T-cell (primary cell): ENCODE data around the gene ITIH6. TPM values are rescaled to one million over a fixed set of nuclear protein-coding genes. Genes with fewer than 3 reads are reported as not detected.

ENCODE experiments used
- ATAC-seq, 4 experiments: fragments of 200-7000 bp in 3 of 4; fragments of 150-1000 bp in 1 of 4; cut with Tn5 transposase; replicated peaks in 1 of 4; 1 replicate in 3 of 4; 2 replicates in 1 of 4; pipeline ENCODE4 v1.10.0; 2021; ENCODE audit warnings: moderate library complexity in 3 of 4, mild to moderate bottlenecking in 2 of 4, moderate number of reproducible peaks in 1 of 4
- CTCF ChIA-PET, 2 donors: fragments of 300-600 bp; sonication (Branson Sonifier 250); formaldehyde crosslinking; loops; one replicate each; lab custom pipeline; 2022; ENCODE audit warnings: antibody characterized with exemption in 2 of 2; lab: Charles Lee
- POLR2A ChIA-PET, 2 donors: fragments of 300-600 bp; sonication (Branson Sonifier 250); formaldehyde crosslinking; loops; one replicate each; lab custom pipeline; 2022; ENCODE audit warnings: antibody characterized with exemption in 2 of 2; lab: Charles Lee
- DNase-seq, 35 experiments: peaks; one replicate each; pipeline versions ENCODE4 v3.0.0 to v3.0.0-alpha.2; 2013 to 2023
- H3K27ac ChIP-seq: one replicate; pipeline ENCODE4 v1.5.1; 2013; ENCODE audit warnings: low read length
- H3K27me3 ChIP-seq, 2 experiments: replicated peaks in 1 of 2; 1 replicate in 1 of 2; 2 replicates in 1 of 2; pipeline versions ENCODE4 v1.6.1 to v1.7.0; 2013; ENCODE audit warnings: low read length in 1 of 2, mixed read lengths in 1 of 2; ENCODE audit not compliant: control insufficient read depth in 2 of 2, insufficient read depth in 2 of 2; ENCODE audit errors: extremely low read depth in 1 of 2
- H3K36me3 ChIP-seq, 2 donors: 1 replicate in 1 of 2; 2 replicates in 1 of 2; pipeline versions ENCODE4 v1.6.1 to v1.7.0; 2013; ENCODE audit warnings: low read length in 1 of 2; ENCODE audit not compliant: control insufficient read depth in 2 of 2, insufficient read depth in 1 of 2; ENCODE audit errors: extremely low read depth in 1 of 2
- H3K4me1 ChIP-seq, 2 experiments: 1 replicate in 1 of 2; 2 replicates in 1 of 2; pipeline versions ENCODE4 v1.6.1 to v1.7.0; 2013; ENCODE audit warnings: low read length in 2 of 2, mixed read lengths in 1 of 2; ENCODE audit not compliant: insufficient read depth in 2 of 2, control insufficient read depth in 1 of 2; ENCODE audit errors: extremely low read depth in 1 of 2
- H3K4me3 ChIP-seq, 2 donors: 1 replicate in 1 of 2; 2 replicates in 1 of 2; pipeline versions ENCODE4 v1.5.1 to v1.7.0; 2013; ENCODE audit warnings: mild to moderate bottlenecking in 2 of 2, low read length in 1 of 2, moderate library complexity in 1 of 2; ENCODE audit not compliant: control insufficient read depth in 1 of 2; ENCODE audit errors: extremely low read depth in 1 of 2
- H3K9me3 ChIP-seq: 2 replicates; pipeline ENCODE4 v1.7.0; 2013
- H3K27ac Mint-ChIP-seq, 2 donors: one replicate each; pipeline ENCODE4 v1.8.0; 2020 to 2021; ENCODE audit warnings: mild to moderate bottlenecking in 2 of 2, mixed read lengths in 2 of 2
- H3K27me3 Mint-ChIP-seq, 2 donors: one replicate each; pipeline ENCODE4 v1.8.0; 2021 to 2022; ENCODE audit warnings: mixed read lengths in 2 of 2
- H3K36me3 Mint-ChIP-seq: one replicate; pipeline ENCODE4 v1.8.0; 2021; ENCODE audit warnings: mixed read lengths
- H3K4me1 Mint-ChIP-seq, 3 donors: one replicate each; pipeline ENCODE4 v1.8.0; 2020 to 2022; ENCODE audit warnings: mixed read lengths in 3 of 3, mild to moderate bottlenecking in 1 of 3
- H3K4me3 Mint-ChIP-seq, 3 donors: one replicate each; pipeline ENCODE4 v1.8.0; 2020 to 2022; ENCODE audit warnings: mild to moderate bottlenecking in 3 of 3, mixed read lengths in 3 of 3, moderate library complexity in 3 of 3
- H3K9me3 Mint-ChIP-seq, 3 donors: one replicate each; pipeline ENCODE4 v1.8.0; 2020 to 2022; ENCODE audit warnings: mixed read lengths in 3 of 3
- WGBS: methylation state at CpG from one replicate; pipeline ENCODE4 v1.1.5; 2013; ENCODE audit warnings: missing lambda C conversion rate; ENCODE audit not compliant: insufficient coverage; 5-methylcytosine and 5-hydroxymethylcytosine counted together
- total RNA-seq, 35 experiments: library from RNA in 6 of 35; stranded (reverse) in 6 of 35; fragments of 120-200 nt in 1 of 35; gene quantifications; one replicate each; pipeline versions ENCODE4 v1.2.1 to v1.2.4 and lab custom pipeline; 2013 to 2026

The ITIH6 gene
- total RNA-seq, 5 donors from 2014 or later (not counting 1 experiment from before 2014, with no cell fraction given) = not detected

DNA sequence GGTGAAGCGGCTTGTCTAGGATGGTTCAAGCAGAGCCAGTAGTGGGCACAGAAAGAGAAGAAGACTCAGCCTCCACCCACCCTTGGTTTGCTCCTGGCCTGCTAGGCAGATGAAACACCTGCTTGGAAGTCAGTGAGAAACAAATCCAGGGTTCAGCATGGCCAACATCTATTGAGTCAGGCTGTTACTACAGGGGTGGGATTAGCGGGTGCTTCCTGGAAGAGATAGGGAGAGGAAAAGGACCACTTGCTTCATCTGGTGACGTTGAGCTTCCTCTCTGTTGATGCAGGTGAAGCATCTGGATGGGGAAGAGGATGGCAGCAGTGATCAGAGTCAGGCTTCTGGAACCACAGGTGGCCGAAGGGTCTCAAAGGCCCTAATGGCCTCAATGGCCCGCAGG is 12.5 kb upstream of the ITIH6 start:
- CTCF ChIA-PET = no interaction called here
- H3K4me1 Mint-ChIP-seq = peaks cover 21 to 29% (median 29%) of the 10 kb centered on the region in 3 donors
- H3K9me3 Mint-ChIP-seq = no peaks in the 10 kb centered on the region
- Histone ChIP-seq H3K27ac (no peak overlapping the region), H3K4me3 (no peak overlapping the region), H3K27me3 (no peaks in the 10 kb centered on the region), H3K36me3 (peaks cover 0 to 42% of the 10 kb centered on the region in 2 donors), H3K9me3 (no peaks in the 10 kb centered on the region), H3K4me1 (peaks cover 0 to 19% of the 10 kb centered on the region in 2 experiments)
- DNase-seq = no peak
- no CpG with 5 or more reads among the region's 5 CpGs for WGBS
- H3K27ac Mint-ChIP-seq = no peak overlapping the region
- H3K27me3 Mint-ChIP-seq = peaks cover 0 to 11% of the 10 kb centered on the region in 2 donors
- ATAC-seq = no peak
- no peak overlapping the region for H3K4me3 Mint-ChIP-seq
- peaks cover 21% of the 10 kb centered on the region for H3K36me3 Mint-ChIP-seq
- POLR2A ChIA-PET = no interaction called here

DNA sequence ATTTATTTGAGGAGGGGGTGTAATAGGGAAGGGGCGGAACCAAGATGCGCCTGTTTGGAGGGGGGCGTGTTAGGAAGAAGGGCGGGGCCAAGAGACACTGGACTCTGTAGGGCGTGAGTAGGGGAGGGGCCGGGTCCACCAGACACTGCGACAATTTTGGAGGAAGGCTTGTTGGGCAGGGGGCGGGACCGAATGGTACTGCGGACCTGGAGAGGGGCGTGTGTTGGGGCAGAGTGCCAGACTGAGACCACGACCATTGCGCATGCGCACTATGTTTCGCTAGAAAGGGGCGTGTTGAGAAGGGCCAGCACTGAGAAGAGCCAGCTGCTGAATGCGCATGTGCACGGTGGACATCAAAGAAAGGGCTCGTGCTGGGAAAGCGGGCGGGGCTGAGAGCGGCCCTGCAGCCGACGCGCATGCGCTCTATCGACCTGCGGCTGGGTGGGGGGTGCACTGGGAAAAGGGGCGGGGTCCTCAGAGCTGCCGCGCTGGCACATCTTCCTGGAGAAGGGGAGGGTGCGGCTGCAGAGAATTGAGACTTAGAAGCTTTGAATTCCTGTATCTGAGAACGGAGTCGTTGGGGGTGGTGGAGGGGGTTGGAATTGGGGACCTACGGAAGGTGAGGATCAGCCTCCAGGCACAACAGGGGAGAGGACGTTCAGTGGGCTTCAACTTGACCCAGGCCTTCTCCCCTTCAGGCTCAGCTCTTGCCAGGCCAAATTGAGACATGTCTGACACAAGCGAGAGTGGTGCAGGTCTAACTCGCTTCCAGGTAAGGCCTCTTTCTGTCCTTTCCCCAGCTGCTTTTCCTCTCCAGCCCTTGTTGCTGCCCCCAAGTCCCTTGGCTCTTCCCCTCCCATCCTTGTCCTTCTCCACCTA is 10.8 kb upstream of the ITIH6 start:
- H3K4me1 Mint-ChIP-seq = peaks cover 21 to 29% (median 29%) of the 10 kb centered on the region in 3 donors
- whole genome bisulfite sequencing = 6% methylated on average over 20 of the region's 38 CpGs
- H3K36me3 Mint-ChIP-seq = peaks cover 15% of the 10 kb centered on the region
- H3K27ac ChIP-seq = peak overlapping the region; percentile 92
- H3K9me3 ChIP-seq = no peaks in the 10 kb centered on the region
- peak overlapping the region; percentile 92 for H3K27ac Mint-ChIP-seq
- peaks cover 0 to 14% of the 10 kb centered on the region in 2 donors for H3K27me3 Mint-ChIP-seq
- H3K27me3 ChIP-seq = no peaks in the 10 kb centered on the region
- ChIA-PET POLR2A (interaction anchor here (0.5 to 1.3 kb wide), 8 partner anchors 159 to 768 kb away, joined by 3 to 10 read pairs (median 3); partner anchors contain the start of gene APEX2 (in 1 of the 2)), CTCF (no interaction called here)
- H3K4me3 ChIP-seq = peak overlapping the region; percentile 64 to 86
- H3K4me3 Mint-ChIP-seq = peak overlapping the region; percentile 92 to 95 (median 93)
- peak; percentile 74 to 78 (median 76) for ATAC-seq
- peaks cover 0 to 29% of the 10 kb centered on the region in 2 donors for H3K36me3 ChIP-seq
- DNase-seq = peak; percentile 70 to 94 (median 82)
- peaks cover 0 to 19% of the 10 kb centered on the region in 2 experiments for H3K4me1 ChIP-seq
- no peaks in the 10 kb centered on the region for H3K9me3 Mint-ChIP-seq

DNA sequence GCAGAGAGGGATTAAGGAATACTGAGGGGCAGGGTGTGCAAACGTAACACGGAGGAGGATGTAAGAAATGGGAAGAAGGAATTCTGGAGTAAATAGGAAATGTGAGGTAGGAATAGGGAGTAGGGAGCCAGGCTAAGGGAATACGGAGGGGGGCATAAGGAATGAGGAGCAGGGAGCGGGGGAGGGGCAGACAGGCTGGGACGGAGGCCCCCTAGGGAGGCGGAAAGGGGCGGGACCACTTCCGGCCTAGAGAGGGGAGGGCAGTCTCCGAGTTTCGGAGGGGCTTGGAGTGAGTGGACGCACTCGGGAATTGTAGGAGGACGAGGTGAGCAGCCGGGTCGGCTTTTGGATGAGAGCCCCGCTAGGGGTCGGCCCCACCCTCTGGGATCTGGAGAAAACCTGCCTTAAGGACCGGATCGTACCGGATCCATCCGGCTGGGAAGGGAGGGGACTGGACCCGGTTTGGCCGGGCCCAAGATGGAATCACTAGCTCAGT is 10.1 kb upstream of the ITIH6 start:
- WGBS = 0% methylated on average over 14 of the region's 23 CpGs
- CTCF ChIA-PET = no interaction called here

DNA sequence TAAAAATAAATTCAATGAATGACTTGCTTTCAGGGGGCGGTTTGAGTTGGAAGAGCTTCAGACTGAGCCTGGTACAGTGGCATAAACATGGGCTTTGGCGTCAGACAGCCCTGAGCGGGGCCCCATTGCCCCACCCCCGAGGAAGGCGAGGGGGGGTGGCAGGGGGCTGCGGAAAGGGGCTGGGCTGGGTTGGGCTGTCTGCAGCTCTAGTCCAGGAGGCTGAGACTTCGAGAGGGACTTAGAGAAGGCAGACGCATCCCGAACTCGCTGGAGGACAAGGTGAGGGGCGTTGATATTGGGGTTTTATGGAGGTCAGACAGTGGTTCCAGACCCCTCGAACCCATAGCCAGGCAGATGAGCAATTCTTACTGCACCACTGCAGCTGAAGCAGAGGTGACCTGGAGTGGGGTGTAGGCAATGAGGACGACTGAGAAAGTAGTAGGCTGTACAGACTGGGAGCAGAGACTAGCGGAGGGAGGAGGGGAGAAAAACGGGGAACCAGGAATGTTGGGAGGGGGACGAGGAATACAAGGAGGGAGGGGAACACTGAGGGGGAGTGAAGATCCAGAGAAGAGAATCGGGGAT is 9.6 kb upstream of the ITIH6 start, which contains the start of gene MAGED2:
MAGED2 (plus strand) TSS at position 222 of the 585 bp plus-strand sequence. CDS start 1,587 bp downstream, outside the sequence.
- no peaks in the 10 kb centered on the region for H3K27me3 ChIP-seq
- Mint-ChIP-seq H3K9me3 (no peaks in the 10 kb centered on the region), H3K27ac (peak within 1 kb of the TSS; percentile 92), H3K36me3 (peaks cover 9% of the 10 kb centered on the region), H3K27me3 (peaks cover 0 to 7% of the 10 kb centered on the region in 2 donors), H3K4me1 (peaks cover 21 to 29% (median 29%) of the 10 kb centered on the region in 3 donors), H3K4me3 (peak within 1 kb of the TSS; percentile 92 to 95 (median 93))
- no peaks in the 10 kb centered on the region for H3K9me3 ChIP-seq
- ATAC-seq = peak; percentile 69 to 73 (median 72)
- ChIA-PET CTCF (no interaction called here), POLR2A (interaction anchor here (0.5 to 1.3 kb wide), 2 partner anchors 168 to 1789 kb away, joined by 4 to 11 read pairs; no protein-coding TSS in a partner anchor)
- H3K4me1 ChIP-seq = peaks cover 0 to 19% of the 10 kb centered on the region in 2 experiments
- DNase-seq = peak; percentile 22 to 71 (median 48)
- peaks cover 0 to 17% of the 10 kb centered on the region in 2 donors for H3K36me3 ChIP-seq
- peak within 1 kb of the TSS; percentile 64 to 86 for H3K4me3 ChIP-seq
- WGBS = 0% methylated on average over 5 of the region's 17 CpGs
- peak within 1 kb of the TSS; percentile 92 for H3K27ac ChIP-seq

More for the DNA sequence above, 10.1 kb upstream of the ITIH6 start:
- peaks cover 21 to 29% (median 29%) of the 10 kb centered on the region in 3 donors for H3K4me1 Mint-ChIP-seq
- peaks cover 9% of the 10 kb centered on the region for H3K36me3 Mint-ChIP-seq
- H3K27ac ChIP-seq = peak overlapping the region; percentile 92
- H3K27me3 ChIP-seq = no peaks in the 10 kb centered on the region
- peak overlapping the region; percentile 92 for H3K27ac Mint-ChIP-seq
- H3K4me3 Mint-ChIP-seq = peak overlapping the region; percentile 92 to 95 (median 93)
- POLR2A ChIA-PET = interaction anchor here in 1 of 2 donors (0.7 to 1.3 kb wide), 3 partner anchors 168 to 767 kb away, joined by 3 to 10 read pairs (median 4); partner anchors contain the start of gene APEX2
- H3K9me3 Mint-ChIP-seq = no peaks in the 10 kb centered on the region
- ATAC-seq = peak; percentile 27 to 44 (median 37)
- H3K4me3 ChIP-seq = peak overlapping the region; percentile 64 to 86
- H3K27me3 Mint-ChIP-seq = peaks cover 0 to 10% of the 10 kb centered on the region in 2 donors
- H3K9me3 ChIP-seq = no peaks in the 10 kb centered on the region
- DNase-seq = peak in 16 of 35 experiments; percentile 4 to 59 (median 14)
- H3K36me3 ChIP-seq = peaks cover 0 to 22% of the 10 kb centered on the region in 2 donors
- peaks cover 0 to 19% of the 10 kb centered on the region in 2 experiments for H3K4me1 ChIP-seq

DNA sequence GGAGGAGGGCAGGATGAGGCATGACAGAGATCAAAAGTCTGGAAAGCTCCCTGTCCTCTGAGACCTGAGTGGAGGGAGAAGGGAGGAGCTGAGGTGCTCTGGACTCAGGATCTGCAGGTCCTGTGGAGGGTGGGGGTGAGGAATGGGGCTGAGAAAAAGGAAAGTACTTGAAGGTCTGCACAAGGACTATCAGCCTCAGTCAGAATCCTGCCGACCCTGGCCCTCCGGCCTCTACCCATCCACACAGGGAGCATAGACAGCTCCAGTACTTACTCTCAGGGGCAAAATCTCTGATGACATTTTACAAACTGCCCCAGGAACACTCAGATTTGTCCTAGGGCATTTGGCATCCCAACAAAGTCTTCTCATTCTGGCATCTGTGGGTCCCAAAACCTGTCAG is 991 bp upstream of the ITIH6 start:
- Mint-ChIP-seq H3K27ac (no peak overlapping the region), H3K4me1 (no peaks in the 10 kb centered on the region)

DNA sequence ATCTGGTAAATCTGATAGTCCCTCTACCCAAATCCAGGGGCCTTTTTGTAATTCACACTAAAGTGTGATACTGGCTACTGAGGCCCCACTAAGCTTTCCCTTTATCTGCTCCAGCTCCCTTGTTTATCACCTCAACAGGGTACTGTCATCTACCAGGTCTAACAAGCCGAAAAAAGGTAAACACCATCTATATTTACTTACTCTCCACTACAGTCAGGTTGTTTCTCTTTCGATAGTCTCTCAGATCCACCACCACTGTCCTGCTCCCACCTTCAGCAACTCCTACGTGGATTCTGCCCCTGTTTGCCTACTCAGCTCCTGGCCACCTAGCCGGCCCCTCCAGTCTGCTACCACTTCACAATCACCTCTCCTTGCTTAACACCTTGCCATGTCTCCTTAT is 3.3 kb downstream of the ITIH6 start:
- Histone ChIP-seq H3K4me1 (no peaks in the 10 kb centered on the region), H3K9me3 (no peaks in the 10 kb centered on the region), H3K27ac (no peak overlapping the region), H3K4me3 (no peak overlapping the region), H3K27me3 (peaks cover 0 to 3% of the 10 kb centered on the region in 2 experiments), H3K36me3 (no peaks in the 10 kb centered on the region)
- 69% methylated on average over 3 of the region's 4 CpGs for WGBS
- no peak overlapping the region for H3K4me3 Mint-ChIP-seq
- CTCF ChIA-PET = no interaction called here
- H3K27ac Mint-ChIP-seq = no peak overlapping the region
- peaks cover 0 to 23% of the 10 kb centered on the region in 2 donors for H3K27me3 Mint-ChIP-seq
- no peaks in the 10 kb centered on the region for H3K9me3 Mint-ChIP-seq
- H3K4me1 Mint-ChIP-seq = no peaks in the 10 kb centered on the region
- DNase-seq (no peak), ATAC-seq (no peak)
- POLR2A ChIA-PET = no interaction called here
- no peaks in the 10 kb centered on the region for H3K36me3 Mint-ChIP-seq

More for the DNA sequence above, 991 bp upstream of the ITIH6 start:
- Mint-ChIP-seq H3K36me3 (no peaks in the 10 kb centered on the region), H3K4me3 (no peak overlapping the region), H3K27me3 (peaks cover 0 to 7% of the 10 kb centered on the region in 2 donors), H3K9me3 (no peaks in the 10 kb centered on the region)
- ATAC-seq (no peak), DNase-seq (no peak)
- Histone ChIP-seq H3K4me1 (no peaks in the 10 kb centered on the region), H3K27ac (no peak overlapping the region), H3K9me3 (no peaks in the 10 kb centered on the region), H3K27me3 (no peaks in the 10 kb centered on the region), H3K4me3 (no peak overlapping the region), H3K36me3 (no peaks in the 10 kb centered on the region)
- CTCF ChIA-PET = no interaction called here
- POLR2A ChIA-PET = no interaction called here
- 90% methylated on average over 2 of the region's 2 CpGs for WGBS
